ENCODE results near the gene CCDC102B. TPM values are rescaled to one million over a fixed set of nuclear protein-coding genes. Genes with fewer than 3 reads are reported as not detected.

Gene CCDC102B
- total RNA-seq: 2.8 and 3.9 TPM in 2 replicates
- total RNA-seq (2013): 5.2 TPM
- polyA plus RNA-seq: 3.2 and 4.0 TPM in 2 replicates
- polyA minus RNA-seq: 0.93 and 2.1 TPM in 2 replicates

GRCh38 chr18:68797871-68798270, at the start of gene CCDC102B:
CCDC102B (plus strand) TSS chr18:68798080; CDS start chr18:68836764, 38,684 bp downstream.
- no peak for DNase-seq
- POLR2A ChIA-PET: no interaction called here
- no peak within 1 kb of the TSS for H3K27ac ChIP-seq (ENCODE audit: low read length in 2 of 2)
- intact Hi-C loops (cut with micrococcal nuclease): no loop called here
- H3K4me2 ChIP-seq (replicated peaks; ENCODE audit: low read depth, low read length, poor library complexity, severe bottlenecking): no peak within 1 kb of the TSS
- H3K9ac ChIP-seq (ENCODE audit: low read length): no peak within 1 kb of the TSS
- no peaks in the 10 kb centered on the region for H3K36me3 ChIP-seq (replicated peaks in 1 of 2; ENCODE audit: control extremely low read depth in 1 of 2, control insufficient read depth in 1 of 2, extremely low read depth in 1 of 2, insufficient read depth in 2 of 2, low read length in 1 of 2)
- no peaks in the 10 kb centered on the region for H3K27me3 Mint-ChIP-seq
- no peak for TF ChIP-seq CTCF (IDR thresholded peaks at IDR 0.05)
- TF ChIP-seq EZH2 (IDR thresholded peaks at IDR 0.05; ENCODE audit: borderline replicate concordance, insufficient read depth, low read depth, low read length, poor library complexity, severe bottlenecking): no peak
- no peak within 1 kb of the TSS for H3K27ac Mint-ChIP-seq
- H3K27me3 ChIP-seq (replicated peaks in 1 of 4; ENCODE audit: control extremely low read depth in 1 of 4, control insufficient read depth in 3 of 4, insufficient read depth in 4 of 4, low read length in 3 of 4): no peaks in the 10 kb centered on the region
- no peaks in the 10 kb centered on the region for H3K4me1 ChIP-seq (ENCODE audit: control insufficient read depth in 2 of 2, insufficient read depth in 2 of 2, low read length in 2 of 2)
- no peaks in the 10 kb centered on the region for H3K9me3 Mint-ChIP-seq (ENCODE audit: insufficient read depth)
- no peak within 1 kb of the TSS for H3K4me3 Mint-ChIP-seq
- H3K4me3 ChIP-seq (ENCODE audit: control extremely low read depth in 1 of 5, extremely low read depth in 1 of 5, insufficient read depth in 1 of 5, low read depth in 2 of 5, low read length in 4 of 5): no peak within 1 kb of the TSS
- CTCF ChIA-PET: no interaction called here
- no peak within 1 kb of the TSS for H2AFZ ChIP-seq (ENCODE audit: insufficient read depth, low read depth, low read length, poor library complexity, severe bottlenecking)
- H3K4me1 Mint-ChIP-seq: no peaks in the 10 kb centered on the region
- WGBS (ENCODE audit: insufficient coverage): 33% methylated on average over 1 of the region's 1 CpG
- no peaks in the 10 kb centered on the region for H4K20me1 ChIP-seq (ENCODE audit: control insufficient read depth, insufficient read depth, low read length, poor library complexity, severe bottlenecking)
- H3K9me3 ChIP-seq (ENCODE audit: control extremely low read depth in 1 of 3, control insufficient read depth in 2 of 3, insufficient read depth in 1 of 3, low read length in 2 of 3): no peaks in the 10 kb centered on the region
- no peaks in the 10 kb centered on the region for H3K79me2 ChIP-seq (ENCODE audit: control insufficient read depth, insufficient read depth, low read length)
- ATAC-seq (ENCODE audit: low read depth): no peak

GRCh38 chr18:68757126-68757525, 40.8 kb upstream of the CCDC102B start:
- WGBS (ENCODE audit: insufficient coverage): no CpG with 5 or more reads among the region's 1 CpG
- Histone ChIP-seq H3K9me3 (ENCODE audit: control extremely low read depth in 1 of 3, control insufficient read depth in 2 of 3, insufficient read depth in 1 of 3, low read length in 2 of 3) (peaks cover 0 to 1% (median under 1%) of the 10 kb centered on the region in 3 donors), H3K4me1 (ENCODE audit: control insufficient read depth in 2 of 2, insufficient read depth in 2 of 2, low read length in 2 of 2) (no peaks in the 10 kb centered on the region), H3K79me2 (ENCODE audit: control insufficient read depth, insufficient read depth, low read length) (no peaks in the 10 kb centered on the region), H3K36me3 (replicated peaks in 1 of 2; ENCODE audit: control extremely low read depth in 1 of 2, control insufficient read depth in 1 of 2, extremely low read depth in 1 of 2, insufficient read depth in 2 of 2, low read length in 1 of 2) (no peaks in the 10 kb centered on the region), H2AFZ (ENCODE audit: insufficient read depth, low read depth, low read length, poor library complexity, severe bottlenecking) (no peak overlapping the region), H3K9ac (ENCODE audit: low read length) (no peak overlapping the region), H3K4me2 (replicated peaks; ENCODE audit: low read depth, low read length, poor library complexity, severe bottlenecking) (no peak overlapping the region), H3K27me3 (replicated peaks in 1 of 4; ENCODE audit: control extremely low read depth in 1 of 4, control insufficient read depth in 3 of 4, insufficient read depth in 4 of 4, low read length in 3 of 4) (no peaks in the 10 kb centered on the region), H3K4me3 (ENCODE audit: control extremely low read depth in 1 of 5, extremely low read depth in 1 of 5, insufficient read depth in 1 of 5, low read depth in 2 of 5, low read length in 4 of 5) (no peak overlapping the region), H3K27ac (ENCODE audit: low read length in 2 of 2) (no peak overlapping the region), H4K20me1 (ENCODE audit: control insufficient read depth, insufficient read depth, low read length, poor library complexity, severe bottlenecking) (no peaks in the 10 kb centered on the region)
- TF ChIP-seq EZH2 (IDR thresholded peaks at IDR 0.05; ENCODE audit: borderline replicate concordance, insufficient read depth, low read depth, low read length, poor library complexity, severe bottlenecking): no peak
- no peak for TF ChIP-seq CTCF (IDR thresholded peaks at IDR 0.05)
- no peaks in the 10 kb centered on the region for H3K27me3 Mint-ChIP-seq
- no peaks in the 10 kb centered on the region for H3K4me1 Mint-ChIP-seq
- ChIA-PET CTCF (no interaction called here), POLR2A (no interaction called here)
- no peak for ATAC-seq (ENCODE audit: low read depth)
- H3K27ac Mint-ChIP-seq: no peak overlapping the region
- DNase-seq: no peak
- no peak overlapping the region for H3K4me3 Mint-ChIP-seq
- H3K9me3 Mint-ChIP-seq (ENCODE audit: insufficient read depth): peaks cover 10% of the 10 kb centered on the region
- intact Hi-C loops (cut with micrococcal nuclease): no loop called here
